Stimulated activated naive CD8-positive, alpha-beta T cell treated with anti-CD3 and anti-CD28 coated beads, Interleukin-15, amount 100 ng/mL, for 72 hours (primary cell): ENCODE data around the gene FAM200B.

Source experiments
- ATAC-seq: fragments of 150-1000 bp; cut with Tn5 transposase; 2 replicates; pipeline ENCODE4 v1.10.0; 2021; ENCODE audit warnings: mild to moderate bottlenecking, moderate library complexity
- DNase-seq, 2 donors: peaks; one replicate each; pipeline ENCODE4 v3.0.0; 2021 to 2022
- H3K27ac Mint-ChIP-seq, 2 donors: one replicate each; pipeline ENCODE4 v1.8.0; 2022; ENCODE audit warnings: mild to moderate bottlenecking in 2 of 2, mixed read lengths in 2 of 2, moderate library complexity in 2 of 2
- H3K27me3 Mint-ChIP-seq: one replicate; pipeline ENCODE4 v1.8.0; 2022; ENCODE audit warnings: mixed read lengths
- H3K4me1 Mint-ChIP-seq: one replicate; pipeline ENCODE4 v1.8.0; 2022; ENCODE audit warnings: mild to moderate bottlenecking, mixed read lengths
- H3K4me3 Mint-ChIP-seq, 2 donors: one replicate each; pipeline ENCODE4 v1.8.0; 2022; ENCODE audit warnings: mild to moderate bottlenecking in 2 of 2, mixed read lengths in 2 of 2, moderate library complexity in 1 of 2
- H3K9me3 Mint-ChIP-seq, 2 donors: one replicate each; pipeline ENCODE4 v1.8.0; 2022; ENCODE audit warnings: mixed read lengths in 2 of 2

FAM200B gene

DNA sequence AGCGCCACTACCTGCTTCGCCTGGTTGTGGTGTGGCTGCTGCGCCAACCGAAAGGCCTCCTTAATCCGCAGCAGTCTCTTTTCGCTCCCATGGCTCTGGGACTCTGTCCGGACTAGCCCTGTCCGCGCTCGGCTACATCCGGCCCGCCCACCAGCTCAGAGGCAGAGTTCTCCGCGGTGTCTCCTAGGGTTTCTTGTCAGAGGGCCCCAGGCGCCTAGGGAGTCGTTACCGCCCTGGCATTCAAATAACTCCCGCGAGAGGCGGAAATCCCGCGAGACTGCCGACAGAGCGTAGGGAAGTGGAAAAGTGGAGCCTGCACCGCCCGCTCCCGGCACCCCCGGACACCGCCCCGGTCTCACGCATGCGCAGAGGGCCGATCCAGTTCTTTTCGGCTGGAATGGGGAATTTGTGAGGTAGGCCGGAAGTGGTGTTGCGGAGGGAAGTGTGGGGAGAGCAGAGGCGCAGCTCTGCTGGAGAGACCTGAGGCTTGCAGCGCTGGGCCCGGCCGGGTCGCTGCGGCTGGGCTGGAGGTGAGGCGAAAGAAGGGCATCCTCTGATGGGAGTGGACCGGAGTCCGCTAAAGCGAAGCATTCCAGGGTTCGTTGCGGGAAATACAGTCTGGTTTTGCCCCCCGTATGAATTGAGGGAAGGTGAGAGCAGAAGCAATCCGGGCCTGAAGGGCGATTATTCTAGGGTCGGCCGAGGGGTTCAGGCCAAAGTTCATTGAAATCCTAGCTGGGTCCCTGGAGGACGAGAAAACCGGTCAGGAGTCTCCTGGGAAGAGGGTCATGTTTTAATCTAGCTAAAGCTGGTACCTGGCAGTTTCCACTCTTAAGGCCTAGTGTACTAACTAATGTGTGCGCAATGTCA, at the start of gene FAM200B:
FAM200B (plus strand) TSS at position 456 of the 870 bp plus-strand sequence. CDS start 5,151 bp downstream, outside the sequence.
- peak; percentile 97 for ATAC-seq
- Mint-ChIP-seq H3K9me3 (peaks cover 0 to 3% of the 10 kb centered on the region in 2 donors), H3K27ac (peak within 1 kb of the TSS; percentile 100), H3K27me3 (peaks cover 7% of the 10 kb centered on the region), H3K4me3 (peak within 1 kb of the TSS; percentile 93 to 95), H3K4me1 (peaks cover 45% of the 10 kb centered on the region)
- peak; percentile 98 to 99 for DNase-seq

DNA sequence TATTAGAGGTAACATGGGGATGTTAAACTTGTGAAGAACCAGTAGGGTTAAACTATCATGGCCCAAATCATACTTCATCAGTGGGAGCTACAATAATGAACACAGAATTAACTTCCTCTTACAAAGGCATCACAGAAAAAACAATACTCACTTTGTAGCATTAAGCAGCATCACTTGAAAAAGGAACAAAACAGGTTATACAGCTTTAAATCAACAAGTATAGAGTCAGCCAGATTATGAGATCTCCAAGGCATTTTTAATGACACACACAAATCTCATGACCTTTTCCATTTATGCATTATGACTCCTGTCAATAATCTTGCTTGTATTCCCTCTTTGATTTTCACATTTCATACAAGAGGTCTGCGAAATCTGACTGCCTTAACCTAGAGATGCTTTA, 44.8 kb upstream of the FAM200B start:
- H3K27ac Mint-ChIP-seq: no peak overlapping the region
- DNase-seq: no peak
- no peaks in the 10 kb centered on the region for H3K9me3 Mint-ChIP-seq
- H3K4me3 Mint-ChIP-seq: no peak overlapping the region
- H3K4me1 Mint-ChIP-seq: no peaks in the 10 kb centered on the region
- H3K27me3 Mint-ChIP-seq: no peaks in the 10 kb centered on the region
- ATAC-seq: no peak

DNA sequence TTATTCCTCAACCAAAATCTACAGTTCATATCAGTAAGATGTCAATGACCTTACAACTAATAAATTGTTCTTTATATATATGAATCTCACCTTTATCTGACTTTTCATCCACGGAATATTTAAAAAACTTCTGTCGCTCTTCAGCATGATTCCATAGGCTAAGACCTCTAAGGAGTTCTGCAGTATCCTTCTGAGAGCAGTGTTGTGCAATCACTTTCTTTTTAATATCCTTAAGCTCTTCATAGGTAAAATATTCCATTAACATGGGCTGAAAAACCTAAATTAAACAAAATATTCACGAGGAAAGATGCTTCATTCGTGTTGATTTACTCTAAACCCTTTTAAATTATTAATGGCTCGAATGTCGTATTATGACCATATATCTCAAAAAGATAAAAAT, 43.2 kb upstream of the FAM200B start:
- peaks cover 8% of the 10 kb centered on the region for H3K4me1 Mint-ChIP-seq
- no peak overlapping the region for H3K4me3 Mint-ChIP-seq
- ATAC-seq (no peak), DNase-seq (no peak)
- H3K27me3 Mint-ChIP-seq: no peaks in the 10 kb centered on the region
- H3K9me3 Mint-ChIP-seq: no peaks in the 10 kb centered on the region
- H3K27ac Mint-ChIP-seq: no peak overlapping the region

DNA sequence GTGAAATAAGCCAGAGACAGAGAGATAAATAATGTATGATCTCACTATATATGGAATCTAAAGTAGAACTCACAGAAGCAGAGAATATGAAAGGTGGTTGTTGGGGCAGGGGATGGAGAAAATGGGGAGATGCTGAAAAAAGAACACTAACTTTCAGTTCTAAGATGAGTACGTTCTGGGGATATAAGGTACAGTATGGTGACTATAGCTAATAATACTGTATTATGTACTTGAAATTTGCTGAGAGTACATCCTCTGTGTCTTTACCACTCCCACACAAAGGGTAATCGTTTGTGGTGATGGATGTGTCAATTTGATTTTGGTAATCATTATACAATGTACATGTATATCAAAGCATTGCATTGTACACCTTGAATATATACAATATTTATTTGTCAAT, 33.0 kb upstream of the FAM200B start:
- peaks cover 56% of the 10 kb centered on the region for H3K4me1 Mint-ChIP-seq
- H3K9me3 Mint-ChIP-seq: no peaks in the 10 kb centered on the region
- H3K4me3 Mint-ChIP-seq: peak overlapping the region; percentile 2 to 35
- DNase-seq (no peak), ATAC-seq (peak; percentile 74)
- H3K27ac Mint-ChIP-seq: no peak overlapping the region
- no peaks in the 10 kb centered on the region for H3K27me3 Mint-ChIP-seq

DNA sequence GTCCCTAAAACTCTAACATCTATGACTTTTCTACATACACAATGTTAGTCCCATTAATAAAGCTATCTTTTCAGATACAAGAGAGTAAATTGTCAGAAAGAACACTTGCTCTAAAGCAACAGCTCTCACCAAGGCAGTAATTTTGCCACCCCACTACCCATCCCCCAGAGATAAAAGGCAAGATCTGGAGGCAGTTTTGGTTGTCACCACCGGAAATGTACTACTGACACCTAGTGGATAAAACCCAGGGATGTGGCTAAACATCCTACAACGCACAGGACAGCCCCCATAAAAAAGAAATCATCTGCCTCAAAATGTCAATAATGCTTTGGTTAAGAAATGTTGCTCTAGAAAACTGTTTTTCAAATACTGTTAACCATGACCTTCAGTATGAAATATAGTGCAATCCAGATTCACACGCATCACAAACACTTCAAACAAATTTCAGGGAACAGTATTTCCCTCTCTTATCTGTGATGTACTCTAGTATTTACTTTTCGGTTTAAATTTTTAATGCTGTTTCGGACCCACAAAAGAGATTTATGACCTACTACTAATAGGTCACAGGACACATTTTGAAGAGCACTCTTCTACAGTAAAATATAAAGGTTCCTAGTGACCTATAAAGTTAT, 31.6 kb upstream of the FAM200B start:
- no peaks in the 10 kb centered on the region for H3K9me3 Mint-ChIP-seq
- H3K27ac Mint-ChIP-seq: peak overlapping the region in 1 of 2 donors; percentile 77
- ATAC-seq (peak; percentile 73), DNase-seq (peak; percentile 52 to 63)
- H3K27me3 Mint-ChIP-seq: no peaks in the 10 kb centered on the region
- peak overlapping the region; percentile 64 to 70 for H3K4me3 Mint-ChIP-seq
- peaks cover 53% of the 10 kb centered on the region for H3K4me1 Mint-ChIP-seq

DNA sequence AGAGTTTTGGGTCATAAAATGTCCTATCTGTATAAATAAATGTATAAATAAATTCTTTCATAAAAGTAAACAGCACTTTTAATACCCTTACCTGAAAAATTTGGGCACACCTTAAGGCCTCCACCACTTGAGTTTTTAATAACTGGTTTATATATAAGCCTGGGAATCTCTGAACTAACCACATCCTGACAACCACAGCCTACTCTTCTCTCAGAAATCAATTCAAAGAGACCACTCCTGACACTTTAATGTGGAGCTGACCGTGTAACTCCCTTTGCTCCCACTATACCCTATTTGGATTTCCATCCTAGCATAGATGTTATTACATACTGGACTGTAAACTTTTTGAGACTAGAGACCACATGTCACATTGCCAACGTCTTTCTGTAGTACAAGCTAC, 30.0 kb upstream of the FAM200B start:
- H3K9me3 Mint-ChIP-seq: no peaks in the 10 kb centered on the region
- H3K4me1 Mint-ChIP-seq: peaks cover 63% of the 10 kb centered on the region
- no peak overlapping the region for H3K27ac Mint-ChIP-seq
- no peaks in the 10 kb centered on the region for H3K27me3 Mint-ChIP-seq
- DNase-seq (no peak), ATAC-seq (no peak)
- peak overlapping the region; percentile 9 to 66 for H3K4me3 Mint-ChIP-seq

DNA sequence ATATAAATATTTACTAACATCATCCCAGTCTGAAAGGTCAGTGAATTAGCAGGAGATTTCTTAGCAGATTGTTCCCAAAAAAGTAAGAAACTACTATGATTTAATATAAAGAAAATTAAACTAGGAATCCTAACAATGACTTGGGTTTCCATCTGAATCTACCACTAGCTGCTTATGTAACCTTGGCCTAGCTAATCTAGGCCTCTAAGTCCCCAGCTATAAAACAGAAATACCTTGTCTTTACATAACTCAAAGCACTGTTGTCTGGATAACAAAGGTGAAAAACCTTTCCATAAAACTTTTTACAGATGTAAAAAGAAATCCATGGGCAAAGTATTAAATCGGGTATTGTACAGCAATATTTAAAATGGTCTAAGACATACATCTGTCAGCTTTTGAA, 29.4 kb upstream of the FAM200B start:
- ATAC-seq (no peak), DNase-seq (no peak)
- H3K27me3 Mint-ChIP-seq: no peaks in the 10 kb centered on the region
- peak overlapping the region in 1 of 2 donors; percentile 66 for H3K4me3 Mint-ChIP-seq
- H3K4me1 Mint-ChIP-seq: peaks cover 68% of the 10 kb centered on the region
- H3K9me3 Mint-ChIP-seq: no peaks in the 10 kb centered on the region
- no peak overlapping the region for H3K27ac Mint-ChIP-seq

DNA sequence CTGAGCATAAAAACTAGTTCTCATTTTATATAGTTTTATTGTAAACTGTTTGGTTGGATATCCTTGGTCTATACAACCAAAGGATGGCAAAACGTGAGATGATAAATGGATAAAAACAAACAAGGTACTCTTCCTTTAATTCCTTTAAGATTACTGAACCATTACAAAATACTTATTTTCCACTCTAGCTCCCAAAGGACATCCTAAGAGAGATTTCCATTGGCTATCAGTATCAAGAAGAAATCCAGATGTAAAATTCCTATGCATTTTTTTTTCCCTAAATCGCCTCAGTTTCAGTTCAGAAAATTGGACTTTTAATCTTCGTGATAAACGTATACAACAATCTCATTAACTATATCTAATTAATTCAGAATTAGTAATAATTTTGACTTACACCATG, 28.8 kb upstream of the FAM200B start:
- peak overlapping the region; percentile 97 to 99 for H3K4me3 Mint-ChIP-seq
- no peak overlapping the region for H3K27ac Mint-ChIP-seq
- ATAC-seq (no peak), DNase-seq (no peak)
- H3K9me3 Mint-ChIP-seq: no peaks in the 10 kb centered on the region
- H3K4me1 Mint-ChIP-seq: peaks cover 74% of the 10 kb centered on the region
- no peaks in the 10 kb centered on the region for H3K27me3 Mint-ChIP-seq

DNA sequence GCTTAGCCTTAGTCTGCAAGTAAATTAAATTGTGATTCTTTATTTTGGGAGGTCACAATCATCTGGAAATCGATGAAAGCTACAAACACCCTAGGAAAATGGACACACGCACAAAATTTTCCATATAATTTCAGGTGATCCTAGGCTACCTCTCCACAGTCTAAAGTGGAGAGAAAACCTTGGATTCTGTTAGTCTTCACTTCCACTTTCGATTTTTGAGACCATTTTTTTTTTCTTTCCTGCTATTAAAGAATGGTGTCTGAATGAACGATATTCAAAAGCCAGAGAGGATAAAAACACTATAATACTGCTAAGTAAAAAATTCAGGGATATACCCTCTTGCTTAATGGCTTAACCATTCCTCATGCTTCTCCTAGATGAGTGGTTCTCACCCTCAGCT, 28.2 kb upstream of the FAM200B start:
- no peaks in the 10 kb centered on the region for H3K9me3 Mint-ChIP-seq
- ATAC-seq (no peak), DNase-seq (no peak)

DNA sequence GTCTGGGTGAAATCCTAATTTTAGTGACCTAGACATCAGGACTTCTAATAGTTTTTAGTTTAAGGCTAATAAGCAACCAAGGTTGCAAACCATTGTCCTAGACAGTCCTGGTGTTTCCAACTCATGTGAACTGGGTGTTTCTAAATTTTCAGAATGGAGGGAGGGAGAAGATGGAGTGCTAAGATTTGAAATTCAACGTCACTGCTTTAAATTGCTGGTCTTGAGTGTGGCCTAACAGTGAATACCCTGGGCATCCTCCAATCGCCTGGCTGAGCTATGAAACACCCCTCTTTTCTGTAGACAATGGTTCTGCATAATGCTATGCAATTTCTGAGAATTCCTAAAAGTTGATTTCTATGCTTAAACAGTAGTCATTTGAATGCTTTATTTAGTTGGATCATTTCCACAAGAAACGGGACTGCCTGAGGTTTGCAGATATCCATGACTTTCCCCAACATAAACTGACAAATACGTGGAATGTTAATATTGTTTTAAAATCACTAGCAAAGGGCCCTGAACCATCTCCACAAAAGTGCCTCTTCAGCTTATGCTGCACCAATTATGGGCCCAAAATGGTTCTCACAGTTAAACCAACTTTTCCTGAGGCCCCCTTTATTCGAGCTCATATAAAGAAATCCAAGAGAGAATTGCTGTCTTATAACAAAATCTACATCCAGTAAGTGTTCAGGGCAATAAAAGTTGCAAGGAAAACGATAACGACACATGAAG, 27.6 kb upstream of the FAM200B start:
- DNase-seq (peak in 1 of 2 donors; percentile 16), ATAC-seq (peak; percentile 38)
- H3K4me3 Mint-ChIP-seq: peak overlapping the region; percentile 97 to 99
- H3K4me1 Mint-ChIP-seq: peaks cover 71% of the 10 kb centered on the region
- H3K27ac Mint-ChIP-seq: peak overlapping the region; percentile 95 to 98
- no peaks in the 10 kb centered on the region for H3K27me3 Mint-ChIP-seq
- no peaks in the 10 kb centered on the region for H3K9me3 Mint-ChIP-seq

More for the DNA sequence above, 28.2 kb upstream of the FAM200B start:
- Mint-ChIP-seq H3K27ac (peak overlapping the region; percentile 64 to 81), H3K27me3 (no peaks in the 10 kb centered on the region), H3K4me1 (peaks cover 76% of the 10 kb centered on the region), H3K4me3 (peak overlapping the region; percentile 97 to 99)

DNA sequence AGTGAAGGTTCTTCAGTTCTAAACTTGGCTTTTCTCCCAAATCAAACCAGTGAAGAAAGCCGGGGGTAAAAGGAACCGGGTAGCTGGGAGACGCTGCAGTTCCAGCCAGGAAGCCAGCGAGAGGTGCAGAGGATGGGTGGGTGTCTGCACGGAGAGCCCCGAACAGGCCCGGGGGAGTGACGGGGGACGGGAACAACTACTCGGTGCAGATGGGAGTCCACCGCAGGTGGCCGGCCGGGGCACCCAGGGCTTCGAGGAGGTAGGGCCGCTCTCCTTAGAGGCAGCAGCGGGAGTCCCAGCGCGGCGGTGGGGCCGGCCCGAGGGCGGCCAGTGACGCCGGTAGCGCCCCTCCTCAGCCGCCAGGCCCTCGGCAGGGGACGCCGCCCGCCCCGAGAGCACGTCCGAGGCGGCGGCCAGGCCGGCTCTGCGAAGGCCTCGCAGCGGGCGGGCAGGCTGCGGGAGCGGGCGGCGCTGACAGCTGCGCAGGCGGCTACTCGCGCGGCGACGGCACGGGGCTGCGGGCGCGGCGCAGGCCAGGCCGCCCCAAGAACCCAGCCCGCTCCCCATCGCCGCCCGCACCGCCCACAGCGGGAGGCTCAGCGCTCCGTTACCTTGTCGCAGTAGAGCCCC, 26.9 kb upstream of the FAM200B start:
- Mint-ChIP-seq H3K4me3 (peak overlapping the region; percentile 97 to 99), H3K4me1 (peaks cover 70% of the 10 kb centered on the region)
- DNase-seq: peak in 1 of 2 donors; percentile 53

DNA sequence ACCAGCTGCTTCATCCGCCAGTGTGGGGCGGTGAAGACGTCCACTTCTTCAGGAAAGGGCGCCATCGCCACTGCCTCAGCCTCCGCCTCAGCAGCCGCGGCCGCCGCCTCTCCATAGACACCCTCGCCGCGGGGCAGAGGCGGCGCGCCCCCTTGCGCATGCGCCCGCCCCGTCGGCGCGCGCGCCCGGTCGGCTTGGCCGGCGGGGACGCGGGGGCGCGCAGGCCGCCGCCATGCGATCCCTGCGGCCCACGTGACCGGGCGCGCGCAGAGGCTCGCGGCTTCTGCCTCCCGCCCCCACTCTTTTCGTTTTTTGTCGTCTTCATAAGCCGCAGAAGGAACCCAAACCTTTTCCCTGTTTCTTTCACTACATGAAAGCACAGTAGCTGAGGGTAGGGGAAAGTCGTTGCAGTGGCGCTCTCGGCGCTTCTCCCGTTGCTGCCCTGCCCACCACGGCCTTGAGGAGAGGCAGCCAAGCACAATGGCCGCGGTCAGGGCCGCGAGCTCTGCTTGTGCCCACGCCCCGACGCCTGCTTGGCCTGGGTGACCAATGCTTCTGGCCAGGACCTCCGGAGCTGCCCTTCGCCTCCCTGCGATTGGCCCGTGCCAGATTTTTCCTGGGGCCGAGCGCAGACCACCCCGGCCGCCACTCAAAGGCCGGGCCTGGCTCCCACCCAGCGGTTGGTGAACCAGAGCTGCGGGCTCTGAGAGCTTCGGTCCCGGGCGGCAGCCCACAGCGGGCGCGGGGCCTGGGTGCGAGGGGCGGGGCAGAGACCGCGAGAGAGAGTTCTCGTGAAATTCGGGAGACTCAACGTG, 26.2 kb upstream of the FAM200B start, which contains the start of gene FBXL5:
FBXL5 (minus strand) TSS at position 135 of the 815 bp plus-strand sequence; CDS start at position 65, 70 bp downstream.
- Mint-ChIP-seq H3K4me1 (peaks cover 70% of the 10 kb centered on the region), H3K27me3 (no peaks in the 10 kb centered on the region), H3K9me3 (no peaks in the 10 kb centered on the region), H3K27ac (peak within 1 kb of the TSS; percentile 98), H3K4me3 (peak within 1 kb of the TSS; percentile 97 to 99)
- DNase-seq (peak; percentile 88 to 89), ATAC-seq (peak; percentile 81)

More for the DNA sequence above, 26.9 kb upstream of the FAM200B start:
- Mint-ChIP-seq H3K9me3 (no peaks in the 10 kb centered on the region), H3K27ac (peak overlapping the region; percentile 95 to 98), H3K27me3 (no peaks in the 10 kb centered on the region)
- peak; percentile 71 for ATAC-seq

DNA sequence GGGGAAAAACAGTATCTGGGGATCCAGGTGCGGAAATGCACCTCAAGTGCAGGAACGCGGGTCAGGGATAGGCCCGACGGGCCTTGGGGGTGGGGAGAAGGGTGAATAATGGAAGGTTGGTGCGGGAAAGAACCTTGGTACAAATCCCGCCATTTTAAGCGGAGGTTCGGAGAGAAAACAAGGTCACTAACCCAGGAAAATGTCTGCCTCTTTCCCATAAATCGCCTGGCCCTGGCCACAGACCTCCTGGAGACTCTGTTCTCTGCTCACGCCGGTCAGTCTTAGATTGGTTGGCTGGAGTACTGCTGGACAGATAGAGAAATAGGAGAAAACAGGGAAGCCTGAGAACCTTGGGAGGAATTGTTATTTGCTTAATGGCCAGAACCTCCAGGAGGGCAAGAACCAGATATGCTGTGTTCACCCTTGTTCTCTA, 25.6 kb upstream of the FAM200B start:
- Mint-ChIP-seq H3K27ac (peak overlapping the region; percentile 88 to 98), H3K4me3 (peak overlapping the region; percentile 90 to 94), H3K9me3 (no peaks in the 10 kb centered on the region), H3K27me3 (no peaks in the 10 kb centered on the region), H3K4me1 (peaks cover 70% of the 10 kb centered on the region)
- ATAC-seq: no peak
- no peak for DNase-seq

DNA sequence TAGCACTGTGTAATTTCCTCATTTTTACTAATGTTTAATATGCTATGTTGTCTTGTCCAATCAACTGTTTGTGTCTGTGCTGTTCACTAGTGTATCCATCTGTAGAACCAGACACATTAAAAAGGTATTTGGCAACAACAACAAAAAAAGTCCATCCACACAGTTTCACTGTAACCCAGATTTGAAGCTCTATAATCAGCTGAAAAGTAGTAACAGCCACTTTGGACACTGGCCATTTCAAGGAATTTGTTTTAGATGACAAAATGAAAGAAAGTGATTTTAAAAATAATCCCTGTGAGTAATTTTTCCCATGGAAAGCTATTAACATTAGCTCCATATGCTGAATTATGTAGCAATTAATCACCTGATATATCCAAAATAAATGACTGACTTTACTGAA, 24.3 kb upstream of the FAM200B start:
- Mint-ChIP-seq H3K4me3 (no peak overlapping the region), H3K9me3 (no peaks in the 10 kb centered on the region), H3K27ac (no peak overlapping the region), H3K4me1 (peaks cover 66% of the 10 kb centered on the region), H3K27me3 (no peaks in the 10 kb centered on the region)
- no peak for DNase-seq
- no peak for ATAC-seq
